ENCODE data around the gene CRACR2B.

The CRACR2B gene

GRCh38 chr11:826836-827145 lies 928 bp upstream of the CRACR2B start:
- TF ChIP-seq SPI1 (IDR thresholded peaks at IDR 0.05; ENCODE audit: borderline replicate concordance, low read depth) = no peak
- TF ChIP-seq POLR2AphosphoS5 (IDR thresholded peaks at IDR 0.05; ENCODE audit: low read depth) = no peak
- TF ChIP-seq GABPA (IDR thresholded peaks at IDR 0.05; ENCODE audit: low read depth) = no peak
- TF ChIP-seq, protein P1, sequence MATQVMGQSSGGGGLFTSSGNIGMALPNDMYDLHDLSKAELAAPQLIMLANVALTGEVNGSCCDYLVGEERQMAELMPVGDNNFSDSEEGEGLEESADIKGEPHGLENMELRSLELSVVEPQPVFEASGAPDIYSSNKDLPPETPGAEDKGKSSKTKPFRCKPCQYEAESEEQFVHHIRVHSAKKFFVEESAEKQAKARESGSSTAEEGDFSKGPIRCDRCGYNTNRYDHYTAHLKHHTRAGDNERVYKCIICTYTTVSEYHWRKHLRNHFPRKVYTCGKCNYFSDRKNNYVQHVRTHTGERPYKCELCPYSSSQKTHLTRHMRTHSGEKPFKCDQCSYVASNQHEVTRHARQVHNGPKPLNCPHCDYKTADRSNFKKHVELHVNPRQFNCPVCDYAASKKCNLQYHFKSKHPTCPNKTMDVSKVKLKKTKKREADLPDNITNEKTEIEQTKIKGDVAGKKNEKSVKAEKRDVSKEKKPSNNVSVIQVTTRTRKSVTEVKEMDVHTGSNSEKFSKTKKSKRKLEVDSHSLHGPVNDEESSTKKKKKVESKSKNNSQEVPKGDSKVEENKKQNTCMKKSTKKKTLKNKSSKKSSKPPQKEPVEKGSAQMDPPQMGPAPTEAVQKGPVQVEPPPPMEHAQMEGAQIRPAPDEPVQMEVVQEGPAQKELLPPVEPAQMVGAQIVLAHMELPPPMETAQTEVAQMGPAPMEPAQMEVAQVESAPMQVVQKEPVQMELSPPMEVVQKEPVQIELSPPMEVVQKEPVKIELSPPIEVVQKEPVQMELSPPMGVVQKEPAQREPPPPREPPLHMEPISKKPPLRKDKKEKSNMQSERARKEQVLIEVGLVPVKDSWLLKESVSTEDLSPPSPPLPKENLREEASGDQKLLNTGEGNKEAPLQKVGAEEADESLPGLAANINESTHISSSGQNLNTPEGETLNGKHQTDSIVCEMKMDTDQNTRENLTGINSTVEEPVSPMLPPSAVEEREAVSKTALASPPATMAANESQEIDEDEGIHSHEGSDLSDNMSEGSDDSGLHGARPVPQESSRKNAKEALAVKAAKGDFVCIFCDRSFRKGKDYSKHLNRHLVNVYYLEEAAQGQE (IDR thresholded peaks at IDR 0.05; ENCODE audit: insufficient replicate concordance, low read depth) = no peak
- TF ChIP-seq, protein P2, sequence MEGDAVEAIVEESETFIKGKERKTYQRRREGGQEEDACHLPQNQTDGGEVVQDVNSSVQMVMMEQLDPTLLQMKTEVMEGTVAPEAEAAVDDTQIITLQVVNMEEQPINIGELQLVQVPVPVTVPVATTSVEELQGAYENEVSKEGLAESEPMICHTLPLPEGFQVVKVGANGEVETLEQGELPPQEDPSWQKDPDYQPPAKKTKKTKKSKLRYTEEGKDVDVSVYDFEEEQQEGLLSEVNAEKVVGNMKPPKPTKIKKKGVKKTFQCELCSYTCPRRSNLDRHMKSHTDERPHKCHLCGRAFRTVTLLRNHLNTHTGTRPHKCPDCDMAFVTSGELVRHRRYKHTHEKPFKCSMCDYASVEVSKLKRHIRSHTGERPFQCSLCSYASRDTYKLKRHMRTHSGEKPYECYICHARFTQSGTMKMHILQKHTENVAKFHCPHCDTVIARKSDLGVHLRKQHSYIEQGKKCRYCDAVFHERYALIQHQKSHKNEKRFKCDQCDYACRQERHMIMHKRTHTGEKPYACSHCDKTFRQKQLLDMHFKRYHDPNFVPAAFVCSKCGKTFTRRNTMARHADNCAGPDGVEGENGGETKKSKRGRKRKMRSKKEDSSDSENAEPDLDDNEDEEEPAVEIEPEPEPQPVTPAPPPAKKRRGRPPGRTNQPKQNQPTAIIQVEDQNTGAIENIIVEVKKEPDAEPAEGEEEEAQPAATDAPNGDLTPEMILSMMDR (IDR thresholded peaks at IDR 0.05; ENCODE audit: insufficient read depth, low read length) = no peak
- H3K27ac ChIP-seq (replicated peaks) = peak overlapping the region; percentile 65
- H3K4me3 ChIP-seq (replicated peaks; ENCODE audit: insufficient read depth, low read length) = peak overlapping the region; percentile 46
- no peak for DNase-seq (ENCODE audit: low read depth in 1 of 2, low spot score in 1 of 2)
- H3K27me3 ChIP-seq (ENCODE audit: insufficient read depth, poor library complexity, severe bottlenecking) = peaks cover 9% of the 10 kb centered on the region

DNA sequence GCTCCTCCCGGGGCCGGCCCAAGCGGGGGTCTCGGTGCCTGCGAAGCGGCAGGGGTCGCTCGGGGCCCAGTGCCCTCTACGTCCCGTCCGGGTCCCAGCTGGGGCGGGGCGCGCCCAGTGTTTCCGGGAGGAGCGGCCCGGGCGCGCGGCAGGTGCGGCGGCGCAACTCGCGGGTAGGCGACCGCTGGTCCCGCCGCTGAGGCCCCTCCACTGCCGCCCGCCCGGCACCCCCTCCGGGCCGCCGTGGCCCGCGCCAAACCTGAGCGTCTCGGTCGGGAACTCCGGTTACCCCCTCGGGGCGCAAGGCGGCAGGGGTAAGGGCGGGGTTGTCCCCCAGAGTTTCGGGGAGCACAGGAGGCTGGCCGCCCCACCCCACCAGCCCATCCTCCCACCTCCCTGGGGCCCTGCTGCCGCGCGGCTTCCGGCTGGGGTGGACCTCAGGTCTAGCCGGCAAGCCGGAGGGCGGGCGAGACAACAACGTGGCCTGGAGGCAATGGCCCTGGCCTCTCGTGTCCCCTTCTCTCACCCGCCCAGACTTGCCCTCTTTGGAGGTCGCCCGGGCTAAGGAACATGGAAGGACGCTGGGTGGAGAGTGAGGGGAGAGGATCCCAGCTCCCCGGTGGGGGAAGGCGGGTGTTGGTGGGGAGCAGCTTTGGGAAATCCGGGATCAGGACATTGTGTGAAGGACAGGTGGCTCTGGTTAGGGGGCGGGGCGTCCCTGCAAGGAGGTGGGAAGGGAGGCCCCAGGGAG lies 398 bp upstream of the CRACR2B start:
- Histone ChIP-seq H3K4me3 (replicated peaks; ENCODE audit: insufficient read depth, low read length) (peak overlapping the region; percentile 46), H3K27ac (replicated peaks) (peak overlapping the region; percentile 65), H3K27me3 (ENCODE audit: insufficient read depth, poor library complexity, severe bottlenecking) (peaks cover 9% of the 10 kb centered on the region)
- TF ChIP-seq GABPA (IDR thresholded peaks at IDR 0.05; ENCODE audit: low read depth) = no peak
- TF ChIP-seq POLR2AphosphoS5 (IDR thresholded peaks at IDR 0.05; ENCODE audit: low read depth) = peak; percentile 38; the same call in 1 of the 2 replicates
- peak in 1 of 2 experiments; percentile 61 for DNase-seq (ENCODE audit: low read depth in 1 of 2, low spot score in 1 of 2)

- TF ChIP-seq GABPA (IDR thresholded peaks at IDR 0.05; ENCODE audit: low read depth) = no peak
- TF ChIP-seq POLR2AphosphoS5 (IDR thresholded peaks at IDR 0.05; ENCODE audit: low read depth) = no peak
- TF ChIP-seq SPI1 (IDR thresholded peaks at IDR 0.05; ENCODE audit: borderline replicate concordance, low read depth) = no peak
- TF ChIP-seq, protein P2 (IDR thresholded peaks at IDR 0.05; ENCODE audit: insufficient read depth, low read length) = no peak
- TF ChIP-seq, protein P1 (IDR thresholded peaks at IDR 0.05; ENCODE audit: insufficient replicate concordance, low read depth) = no peak
- Histone ChIP-seq H3K4me3 (replicated peaks; ENCODE audit: insufficient read depth, low read length) (no peak overlapping the region), H3K27me3 (ENCODE audit: insufficient read depth, poor library complexity, severe bottlenecking) (peaks cover 9% of the 10 kb centered on the region), H3K27ac (replicated peaks) (peak overlapping the region; percentile 16; the same call in 1 of the 2 replicates)
- no peak for DNase-seq (ENCODE audit: low read depth in 1 of 2, low spot score in 1 of 2)
Measured at GRCh38 chr11:828506-829175, 922 bp downstream of the CRACR2B start.

DNA sequence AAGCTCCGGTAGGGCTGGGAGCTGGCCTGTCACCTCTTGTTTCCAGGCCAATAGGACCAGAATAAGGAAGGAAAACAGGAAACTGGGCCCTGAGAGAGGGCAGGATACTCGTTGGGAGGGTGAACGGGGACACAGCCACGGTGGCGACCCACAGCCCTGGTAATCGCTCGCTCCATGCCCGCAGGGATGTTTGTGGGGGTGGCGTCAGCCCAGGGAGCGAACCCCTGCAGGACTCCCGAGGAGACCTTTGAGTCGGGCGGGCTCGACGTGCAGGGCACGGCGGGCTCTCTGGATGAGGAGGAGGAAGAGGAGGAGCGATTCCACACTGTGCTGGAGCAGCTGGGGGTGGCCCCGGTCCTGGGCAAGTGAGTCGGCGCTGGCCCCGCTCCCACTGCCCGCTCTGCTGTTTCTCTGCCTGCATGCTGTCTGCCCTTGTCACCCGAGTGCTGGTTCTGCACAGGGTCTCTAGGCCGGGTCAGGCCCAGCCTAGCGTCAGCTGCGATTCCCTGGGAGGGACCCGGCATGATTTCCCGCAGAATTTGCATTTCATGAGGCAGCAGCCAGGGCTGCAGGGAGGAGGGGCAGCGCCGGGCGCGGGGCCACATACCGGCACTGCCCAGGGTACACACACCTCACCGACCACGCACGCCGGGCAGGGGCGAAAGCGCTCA lies 1.6 kb downstream of the CRACR2B start:
- TF ChIP-seq SPI1 (IDR thresholded peaks at IDR 0.05; ENCODE audit: borderline replicate concordance, low read depth) (no peak), POLR2AphosphoS5 (IDR thresholded peaks at IDR 0.05; ENCODE audit: low read depth) (no peak), GABPA (IDR thresholded peaks at IDR 0.05; ENCODE audit: low read depth) (no peak)
- TF ChIP-seq, protein P1 (IDR thresholded peaks at IDR 0.05; ENCODE audit: insufficient replicate concordance, low read depth) = no peak
- TF ChIP-seq, protein P2 (IDR thresholded peaks at IDR 0.05; ENCODE audit: insufficient read depth, low read length) = no peak
- Histone ChIP-seq H3K4me3 (replicated peaks; ENCODE audit: insufficient read depth, low read length) (no peak overlapping the region), H3K27ac (replicated peaks) (peak overlapping the region; percentile 16; the same call in 1 of the 2 replicates), H3K27me3 (ENCODE audit: insufficient read depth, poor library complexity, severe bottlenecking) (peaks cover 9% of the 10 kb centered on the region)
- no peak for DNase-seq (ENCODE audit: low read depth in 1 of 2, low spot score in 1 of 2)
